HG02763 (cell line): ENCODE results near the gene MEX3D.
"Not testable (repeated sequence)": the region's sequence is repeated elsewhere in the genome, so short reads cannot be mapped to it uniquely, and the experiment has no call there.

ENCODE experiments used
- ATAC-seq: cut with Tn5 transposase; IDR thresholded peaks from one replicate; pipeline ENCODE4 v1.9.1; 2021; ENCODE audit warnings: mild to moderate bottlenecking, moderate library complexity; ENCODE audit not compliant: unreplicated experiment

MEX3D gene

DNA sequence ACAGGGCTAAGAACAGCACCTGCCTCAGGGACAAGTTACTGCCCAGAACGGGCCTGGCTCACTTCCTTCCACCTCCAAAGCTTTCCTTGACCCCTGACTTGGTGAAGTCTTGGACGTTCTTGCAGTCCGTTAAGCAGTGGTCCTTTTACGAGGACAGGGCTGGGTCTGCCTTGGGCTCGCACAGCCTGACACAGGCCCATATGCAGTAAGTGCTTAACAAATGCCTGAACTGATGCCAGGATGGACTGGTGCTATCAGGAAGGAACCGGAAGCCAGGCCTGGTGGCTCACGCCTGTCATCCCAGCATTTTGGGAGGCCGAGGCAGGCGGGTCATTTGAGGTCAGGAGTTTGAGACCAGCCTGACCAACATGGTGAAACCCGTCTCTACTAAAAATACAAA, 46.1 kb downstream of the MEX3D start:
- ATAC-seq: no peak

DNA sequence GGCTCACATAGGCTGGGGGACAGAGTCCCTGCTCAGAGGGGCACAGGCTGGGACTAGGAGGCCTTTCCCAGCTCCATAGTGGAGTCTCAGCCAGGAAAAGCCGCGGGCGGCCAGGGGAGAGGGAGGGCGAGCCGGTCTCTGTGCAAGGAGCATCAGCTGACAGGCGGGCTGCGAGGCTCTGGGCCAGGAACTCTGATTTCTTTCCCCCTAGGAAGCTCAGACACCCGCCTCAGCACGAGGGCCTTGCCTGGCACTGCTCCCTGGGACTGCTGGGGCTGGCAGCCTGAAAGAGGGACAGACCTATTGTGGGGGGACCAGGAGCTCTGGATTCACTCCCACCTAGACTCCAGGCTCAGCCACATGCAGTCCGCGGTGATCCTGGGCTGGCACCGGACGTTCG, 46.5 kb downstream of the MEX3D start:
- no peak for ATAC-seq

DNA sequence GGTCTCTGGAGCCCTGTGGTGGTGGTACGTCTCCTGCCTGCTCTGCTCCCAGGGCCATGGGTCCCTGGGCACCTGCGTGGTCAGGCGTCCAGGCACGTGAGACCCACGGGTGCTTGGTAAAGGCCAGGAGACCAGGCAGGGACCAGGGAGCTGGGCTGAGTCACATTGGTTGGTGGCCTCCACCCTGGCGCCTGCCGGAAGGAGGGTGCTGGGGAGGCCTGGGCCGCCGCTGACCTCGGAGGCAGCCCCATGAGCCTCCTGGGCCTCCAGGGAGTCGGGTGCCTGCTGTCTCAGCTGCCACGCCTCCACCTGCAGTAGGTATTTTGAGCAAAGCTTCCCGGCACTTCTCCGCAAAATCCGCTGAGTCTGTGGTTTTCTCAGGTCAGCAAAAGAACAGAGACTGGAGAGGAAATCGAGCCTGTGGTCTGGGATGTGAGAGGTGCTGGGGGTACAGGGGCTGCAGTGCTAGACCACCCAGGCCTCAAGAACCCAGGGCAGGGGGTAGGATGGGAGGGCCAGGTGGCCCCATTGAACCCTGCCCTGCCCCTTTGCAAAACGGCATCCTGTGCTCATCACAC, 47.8 kb downstream of the MEX3D start:
- no peak for ATAC-seq

DNA sequence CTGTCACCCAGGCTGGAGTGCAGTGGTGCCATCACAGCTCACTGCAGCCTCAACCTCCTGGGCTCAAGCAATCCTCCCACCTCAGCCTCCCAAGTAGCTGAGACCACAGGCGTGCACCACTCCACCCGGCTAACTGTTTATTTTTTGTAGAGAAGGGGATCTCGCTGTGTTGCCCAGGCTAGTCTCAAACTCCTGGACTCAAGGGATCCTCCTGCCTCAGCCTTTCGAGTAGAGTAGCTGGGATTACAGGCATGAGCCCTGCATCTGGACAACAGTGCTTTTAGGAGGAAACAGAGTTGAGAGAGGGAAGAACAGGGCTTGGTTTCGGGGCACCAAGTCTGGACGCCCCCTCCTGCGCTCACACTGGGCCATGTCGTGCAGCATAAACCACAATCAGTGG, 48.3 kb downstream of the MEX3D start:
- not testable (repeated sequence) for ATAC-seq

DNA sequence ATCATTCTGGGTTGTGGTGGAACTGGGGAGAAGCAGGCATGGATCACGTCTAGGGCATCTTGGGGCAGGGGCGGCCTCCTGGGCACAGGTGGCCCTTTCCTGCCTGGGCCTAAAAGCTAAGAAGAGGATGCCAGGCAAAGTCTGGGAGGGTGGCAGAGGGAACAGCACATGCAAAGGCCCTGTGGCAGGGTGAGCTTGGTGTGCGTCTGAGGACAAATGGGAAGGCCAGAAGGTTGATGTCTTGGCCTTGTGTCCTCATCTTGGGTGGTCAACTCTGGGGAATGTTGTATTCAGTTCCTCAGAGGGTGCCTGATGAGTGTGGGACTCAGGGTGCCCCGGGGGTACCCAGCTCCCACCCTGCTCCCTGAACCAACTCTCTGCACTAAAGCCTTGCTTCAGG, 49.7 kb downstream of the MEX3D start:
- ATAC-seq: no peak

DNA sequence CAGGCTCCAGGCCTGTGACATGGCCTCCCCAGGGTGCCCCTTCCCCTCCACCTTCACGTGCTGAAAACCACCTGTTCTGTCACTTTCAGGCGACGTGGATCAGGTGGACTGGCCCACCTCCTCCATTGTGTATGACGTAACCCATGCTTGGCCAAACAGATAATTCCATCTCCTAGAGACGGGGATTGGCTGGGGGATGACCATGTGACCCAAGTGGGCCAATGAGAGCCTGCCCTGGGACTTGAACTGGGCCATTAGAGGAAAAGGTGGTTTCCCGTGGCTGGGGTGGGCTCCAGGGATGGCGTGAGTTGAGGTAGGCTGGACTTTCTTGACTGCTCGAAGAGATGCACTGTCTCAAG, 51.8 kb downstream of the MEX3D start:
- ATAC-seq: no peak

DNA sequence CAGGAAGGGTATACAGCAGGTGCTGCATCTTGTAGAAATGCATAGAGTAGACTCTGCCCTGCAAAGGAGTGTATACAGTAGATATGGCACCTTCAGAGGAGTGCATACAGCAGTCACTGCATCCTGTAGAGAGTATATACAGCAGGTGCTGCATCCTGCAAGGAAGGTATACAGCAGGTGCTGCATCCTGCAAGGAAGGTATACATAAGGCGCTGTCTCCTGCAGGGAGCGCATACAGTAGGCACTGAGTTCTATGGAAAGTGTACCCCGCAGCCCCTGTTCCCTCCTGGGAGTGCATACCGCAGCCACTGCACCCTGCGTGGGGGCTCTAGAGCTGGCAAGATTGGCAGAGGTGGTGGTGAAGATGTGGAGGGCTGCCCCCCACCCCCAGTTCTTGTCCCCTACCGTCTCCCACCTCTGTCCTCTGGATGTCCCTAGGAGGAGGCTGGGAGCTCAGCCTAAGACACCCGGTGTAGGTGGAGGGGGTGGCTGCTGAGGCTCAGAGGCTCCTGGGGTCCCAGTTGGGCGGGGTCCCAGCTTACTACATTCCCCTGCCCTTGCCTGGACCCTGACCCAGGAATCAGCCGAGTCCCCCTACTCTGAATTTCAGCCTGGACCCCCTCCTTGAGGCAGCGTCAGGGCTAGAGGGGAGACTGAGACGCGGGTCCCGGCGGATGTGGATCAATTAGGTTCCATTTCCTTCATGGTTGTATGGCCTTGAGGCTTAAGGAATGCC, 53.0 kb downstream of the MEX3D start:
- no peak for ATAC-seq

DNA sequence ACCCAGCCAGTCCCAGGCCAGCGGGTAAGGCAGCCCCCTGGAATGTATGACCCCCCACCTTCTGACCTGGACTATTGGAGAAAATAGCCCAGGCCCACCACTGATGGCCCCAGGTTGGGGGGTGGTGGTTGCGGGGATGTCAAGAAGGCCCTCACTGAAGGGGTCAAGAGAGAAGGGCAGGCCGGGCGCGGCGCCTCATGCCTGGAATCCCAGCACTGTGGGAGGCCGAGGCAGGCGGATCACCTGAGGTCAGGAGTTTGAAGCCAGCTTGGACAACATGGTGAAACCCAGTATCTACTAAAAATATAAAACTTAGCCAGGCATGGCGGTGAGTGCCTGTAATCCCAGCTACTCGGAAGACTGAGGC, 53.8 kb downstream of the MEX3D start:
- ATAC-seq: no peak

DNA sequence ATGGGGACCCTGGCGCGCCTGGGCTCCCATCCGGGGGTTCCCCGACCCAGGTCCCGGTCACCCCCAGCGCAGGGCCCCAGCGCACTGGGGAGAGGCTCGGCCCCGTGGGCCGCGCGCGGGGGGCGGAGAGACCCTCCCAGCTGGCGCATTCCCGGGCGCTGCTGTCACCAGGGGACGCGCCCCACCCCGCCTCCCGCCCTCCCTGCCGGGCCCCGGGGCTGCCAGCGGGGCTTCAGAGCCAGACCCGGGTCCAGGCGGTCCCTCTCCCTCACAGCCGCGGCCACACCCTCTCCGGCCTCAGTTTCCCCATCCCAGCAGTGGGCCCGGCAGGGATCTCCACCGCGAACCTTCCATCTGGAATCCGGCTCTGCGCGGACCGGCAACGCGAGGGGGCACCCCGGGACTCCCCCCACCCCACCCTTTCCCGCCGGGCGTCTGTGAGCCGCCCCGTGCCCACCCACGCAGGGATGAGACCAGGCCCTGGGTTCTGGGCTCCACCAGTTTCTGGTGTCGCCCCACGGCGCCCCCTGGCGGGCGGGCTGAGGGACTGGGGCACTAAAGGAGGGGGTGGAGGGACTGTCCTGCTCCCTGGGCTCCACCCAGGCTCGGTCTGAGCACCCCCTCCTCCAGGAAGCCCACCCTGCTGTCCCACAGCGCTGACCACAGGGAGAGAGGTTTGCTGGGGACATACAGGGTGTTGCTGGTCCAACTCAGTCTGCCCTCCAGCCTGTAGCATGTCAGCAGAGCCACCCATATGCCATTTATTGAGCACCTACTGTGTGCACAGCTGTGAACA, 54.4 kb downstream of the MEX3D start:
- no peak for ATAC-seq

DNA sequence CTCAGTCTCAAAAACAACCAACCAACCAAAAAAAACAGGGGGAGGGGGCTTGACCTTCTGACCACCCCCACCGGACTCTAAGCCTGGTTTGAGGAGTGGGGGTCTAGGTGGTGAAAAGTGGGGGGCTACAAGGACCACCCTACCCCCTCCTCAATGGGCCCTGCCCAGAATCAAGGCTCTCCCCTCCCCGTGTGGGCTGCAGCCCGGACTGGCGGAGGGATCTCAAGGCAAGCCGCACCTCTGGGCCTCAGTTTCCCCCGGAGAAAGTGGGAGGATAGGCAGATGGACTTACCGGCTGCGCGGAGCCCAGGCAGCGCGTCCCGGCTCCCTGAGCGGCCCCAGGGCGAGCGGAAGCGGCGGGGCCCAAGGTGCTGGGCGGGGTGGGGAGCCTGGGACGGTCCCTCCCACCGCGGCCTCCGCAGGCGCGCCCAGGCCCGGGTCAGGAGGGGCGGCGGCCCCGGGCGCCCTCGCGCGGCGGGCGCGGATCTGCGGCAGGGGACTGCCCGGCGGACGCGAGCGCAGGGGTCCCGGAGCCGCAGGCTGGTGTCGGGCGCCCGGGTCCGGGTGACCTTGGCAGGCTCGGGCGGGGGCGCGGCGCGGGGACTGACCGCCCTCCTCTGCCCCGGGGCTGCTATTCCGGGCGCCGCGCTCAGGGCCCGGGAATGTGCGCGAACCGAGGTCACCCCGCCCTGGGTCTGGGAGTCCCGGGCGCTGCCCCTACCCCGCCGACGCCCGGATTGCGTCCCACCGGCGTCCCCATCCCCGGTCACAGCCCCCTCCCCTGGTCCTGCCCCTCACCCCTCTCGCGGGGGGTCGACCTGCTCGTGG, 55.2 kb downstream of the MEX3D start, which contains the start of gene ADAMTSL5:
Gene ADAMTSL5 (minus strand): TSS at position 349 of the 828 bp plus-strand sequence. CDS start 2,076 bp downstream, outside the sequence.
- ATAC-seq: no peak

DNA sequence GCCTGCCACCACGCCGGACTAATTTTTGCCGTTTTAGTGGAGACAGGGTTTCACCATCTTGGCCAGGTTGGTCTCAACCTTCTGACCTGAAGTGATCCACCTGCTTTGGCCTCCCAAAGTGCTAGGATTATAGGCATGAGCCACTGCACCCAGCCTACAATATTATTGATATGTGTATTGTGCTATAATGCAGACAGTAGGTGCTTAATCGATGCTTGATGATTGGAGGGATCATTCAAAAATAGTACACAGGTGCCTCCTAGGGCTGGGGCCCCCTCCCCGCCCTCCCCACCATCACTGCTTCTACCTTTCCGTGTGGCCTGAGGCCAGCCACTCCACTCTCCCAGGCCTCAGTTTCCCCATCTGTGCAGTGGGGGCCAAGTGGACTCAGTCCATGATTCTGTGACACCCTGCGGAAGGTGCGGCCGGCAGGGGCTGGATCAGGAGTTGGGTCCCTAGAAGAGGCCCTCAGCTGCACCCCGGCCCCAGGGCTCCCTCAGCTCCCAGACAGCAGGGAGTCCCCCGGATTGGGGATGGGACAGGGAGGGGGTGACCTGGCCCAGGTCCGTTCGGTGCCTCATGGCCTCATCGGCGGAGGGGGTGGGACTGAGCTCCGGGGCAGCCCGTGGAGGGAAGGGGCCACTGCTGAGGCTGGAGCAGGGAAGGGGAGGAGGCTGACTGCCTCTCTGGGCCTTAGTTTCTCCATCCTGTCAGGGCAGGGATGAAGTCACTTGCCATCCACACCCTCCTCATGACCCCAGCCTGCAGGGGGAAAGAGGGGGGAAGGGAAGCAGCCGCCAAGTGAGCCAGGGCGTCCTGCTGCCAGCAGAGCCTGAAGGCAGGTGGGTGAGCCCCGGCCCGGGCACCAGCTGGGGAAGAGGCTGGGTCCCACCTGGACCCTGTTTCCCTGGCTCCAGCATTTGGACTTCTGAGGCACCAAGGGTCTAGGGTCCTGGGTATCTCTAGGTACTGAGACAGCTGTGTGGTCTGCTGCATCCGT, 56.5 kb downstream of the MEX3D start:
- no peak for ATAC-seq

DNA sequence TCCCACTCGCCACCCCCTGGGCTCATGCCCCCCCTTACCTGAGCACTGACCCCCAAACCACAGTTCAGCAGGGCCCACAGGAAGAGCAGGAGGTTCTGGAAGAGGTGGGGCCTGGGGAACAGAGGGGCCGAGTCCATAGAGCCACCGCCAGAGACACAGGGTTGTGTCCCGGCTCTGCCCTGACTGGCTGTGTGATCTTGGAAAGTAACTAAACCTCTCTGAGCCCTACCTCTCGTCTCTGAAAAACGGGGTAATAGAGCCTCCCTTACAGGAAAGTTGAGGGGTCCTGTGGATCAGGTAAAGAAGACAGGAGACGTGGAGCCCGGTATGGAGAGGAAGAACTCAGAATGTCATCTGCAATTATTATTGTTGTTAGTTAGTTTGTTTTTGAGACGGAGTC, 57.3 kb downstream of the MEX3D start:
- no peak for ATAC-seq

DNA sequence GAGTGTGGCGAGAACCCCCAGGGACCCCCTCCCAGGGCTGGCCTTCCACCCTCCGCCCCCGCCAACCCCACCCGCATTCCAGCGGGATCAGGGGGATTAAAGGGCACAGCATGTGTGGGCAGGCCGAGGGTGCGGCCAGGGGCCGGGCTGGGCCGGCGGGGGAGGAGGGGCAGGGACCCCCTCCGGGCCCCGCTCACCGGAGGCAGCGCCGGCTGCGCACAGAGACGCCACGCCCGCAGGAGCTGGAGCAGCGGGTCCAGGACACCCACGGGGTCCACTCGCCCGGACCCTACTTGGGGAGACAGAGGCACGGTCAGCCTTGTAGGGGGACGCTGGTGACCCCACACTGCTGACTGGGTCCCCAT, 57.7 kb downstream of the MEX3D start:
- no peak for ATAC-seq

DNA sequence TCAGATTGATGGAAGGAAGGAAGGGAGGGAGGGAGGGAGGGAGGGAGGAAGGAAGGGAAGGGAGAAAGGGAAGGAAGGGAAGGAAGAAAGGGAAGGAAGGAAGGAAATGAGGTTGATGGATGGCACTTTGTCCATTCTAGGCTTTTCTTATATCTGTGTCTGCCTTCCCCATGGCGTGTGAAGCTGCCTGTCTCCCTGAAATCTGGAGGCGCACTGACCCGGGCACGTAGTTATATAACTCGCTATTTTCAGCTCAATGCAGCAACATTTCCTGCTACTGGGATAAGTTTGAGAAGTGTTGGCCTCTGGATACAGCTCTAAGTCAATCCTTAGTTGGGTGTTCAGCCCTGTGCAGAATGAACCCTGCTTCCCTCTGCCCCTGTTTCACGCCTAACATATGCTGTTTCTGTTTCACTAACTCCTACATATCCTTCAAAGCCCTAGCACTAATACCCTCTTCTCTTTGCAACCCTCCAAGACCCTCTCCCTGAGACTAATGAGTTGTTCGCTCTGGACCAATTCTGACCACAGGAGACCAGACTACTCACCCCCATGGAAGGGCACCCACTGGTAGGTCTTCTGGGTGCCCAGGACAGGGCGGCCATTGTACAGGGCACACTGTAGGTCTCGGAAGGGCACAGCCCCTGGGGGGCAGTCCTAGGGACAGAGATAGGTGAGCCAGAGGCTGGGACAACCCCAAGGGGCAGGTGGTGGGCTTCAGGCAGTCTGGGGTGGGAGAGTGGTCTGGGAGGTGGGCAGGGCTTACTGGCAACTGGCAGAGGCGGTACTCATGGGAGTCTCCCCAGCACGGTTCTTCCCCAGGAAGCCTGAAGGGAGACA, 58.3 kb downstream of the MEX3D start:
- ATAC-seq: no peak

DNA sequence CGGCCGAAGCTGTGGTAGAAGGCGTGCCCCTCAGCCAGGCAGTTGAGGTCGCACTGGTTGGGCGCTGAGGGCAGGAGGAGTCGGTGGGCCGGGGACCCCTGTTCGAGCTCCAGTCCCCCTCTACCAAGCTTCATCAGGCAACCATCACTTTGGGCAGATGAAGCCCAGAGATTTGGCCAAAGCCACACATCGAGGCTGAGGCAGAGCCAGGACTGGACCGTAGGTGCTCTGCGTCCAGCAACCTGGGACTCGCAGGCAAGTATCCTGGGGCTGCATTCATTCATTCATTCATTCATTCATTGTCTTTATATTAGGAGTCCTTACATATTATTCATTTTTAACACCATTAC, 59.6 kb downstream of the MEX3D start:
- no peak for ATAC-seq

DNA sequence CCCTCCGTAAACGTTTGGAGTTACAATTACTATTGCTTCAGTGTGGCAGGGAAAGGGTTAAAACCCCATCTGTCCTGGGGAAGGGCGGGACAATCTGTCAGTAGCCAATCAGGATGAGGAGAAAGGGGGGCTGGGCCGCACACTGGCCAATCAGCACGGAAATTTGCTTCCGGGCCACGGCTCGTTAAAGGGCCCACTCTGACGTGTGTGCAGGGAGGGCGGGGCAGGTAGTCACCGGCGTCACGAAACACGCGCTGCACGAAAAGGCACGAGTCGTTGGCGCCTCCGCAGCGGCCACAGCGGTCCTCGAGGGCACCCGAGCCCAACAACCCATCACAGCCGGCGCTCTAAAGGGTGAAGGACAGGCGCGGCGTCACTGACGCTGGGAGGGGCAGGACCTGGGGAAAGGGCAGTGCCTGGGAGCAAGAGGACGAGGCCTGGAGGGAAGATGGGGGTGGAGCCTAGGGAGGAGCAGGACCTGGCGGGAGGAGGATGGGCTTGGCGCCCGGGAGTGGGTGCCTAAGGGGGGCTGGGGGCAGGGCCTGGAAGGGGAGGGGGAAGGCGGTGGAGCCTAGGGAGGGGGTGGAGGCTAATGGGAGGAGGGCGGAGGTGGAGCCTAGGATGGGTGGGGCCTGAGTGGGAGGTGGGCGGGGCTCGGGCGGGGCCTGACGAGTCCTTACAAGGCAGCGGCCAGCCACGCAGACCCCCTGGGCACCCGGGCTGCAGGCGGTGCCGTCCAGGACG, 60.2 kb downstream of the MEX3D start:
- no peak for ATAC-seq

DNA sequence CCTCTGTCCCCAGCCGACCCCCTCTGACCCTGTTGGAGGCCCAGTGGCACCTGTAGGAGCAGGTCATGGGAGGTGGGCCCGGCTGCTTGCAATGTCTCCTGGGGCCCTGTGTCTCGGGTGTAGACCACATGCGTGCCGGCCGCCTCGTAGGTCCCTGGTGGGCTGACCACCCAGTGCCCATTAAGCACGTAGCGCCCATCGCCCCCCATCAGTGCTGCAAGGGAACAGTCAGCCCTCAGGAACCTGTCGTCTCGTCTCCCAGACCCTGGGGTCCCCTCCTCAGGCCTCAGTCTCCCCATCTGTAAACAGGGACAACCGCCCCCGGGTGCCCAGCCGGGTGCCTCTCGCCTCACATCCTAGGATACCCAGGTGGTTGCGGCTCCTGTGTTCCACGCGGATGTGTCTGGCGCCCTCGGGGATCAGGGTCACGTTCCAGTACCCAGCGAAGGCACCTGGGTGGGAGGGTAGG, 60.9 kb downstream of the MEX3D start:
- ATAC-seq: no peak
